Panc1 (cell line): ENCODE data around the gene CFAP97. TPM values are rescaled to one million over a fixed set of nuclear protein-coding genes. Genes with fewer than 3 reads are reported as not detected.
A peak's percentile ranks its signal among the peaks of the same experiment; 100 is the strongest.

Experiments used
- ATAC-seq: fragments of 200-7000 bp; cut with Tn5 transposase; 2 replicates; pipeline ENCODE4 v1.9.1; 2020; ENCODE audit warnings: mild to moderate bottlenecking, moderate library complexity
- BruUV-seq: library from RNA; stranded (reverse); fragments of 400-500 nt; replicated peaks from 2 replicates; lab custom pipeline; 2021; lab: Mats Ljungman, UMichigan
- CTCF ChIA-PET: fragments of 300-600 bp; sonication (Branson Sonifier 250); formaldehyde crosslinking; loops from one replicate; lab custom pipeline; 2022; ENCODE audit warnings: antibody characterized with exemption; lab: Charles Lee
- POLR2A ChIA-PET: fragments of 300-600 bp; sonication (Branson Sonifier 250); formaldehyde crosslinking; loops from one replicate; lab custom pipeline; 2022; ENCODE audit warnings: antibody characterized with exemption; lab: Charles Lee
- DNase-seq: peaks from one replicate; pipeline ENCODE4 v3.0.0-alpha.2; 2010; ENCODE audit warnings: low read depth, low spot score
- H3K27ac ChIP-seq: 2 replicates; pipeline ENCODE4 v1.5.1; 2011; ENCODE audit warnings: mild to moderate bottlenecking, low read length, inconsistent platforms
- H3K27me3 ChIP-seq: fragments of 200-500 bp; sonication (Bioruptor generic); 2 replicates; pipeline ENCODE4 v1.6.0; 2014; ENCODE audit warnings: low read length, inconsistent platforms; ENCODE audit not compliant: control insufficient read depth, insufficient read depth
- H3K36me3 ChIP-seq: fragments of 200-500 bp; sonication (Bioruptor generic); 2 replicates; pipeline ENCODE4 v1.5.1; 2014; ENCODE audit warnings: inconsistent platforms, mild to moderate bottlenecking, low read length, moderate library complexity; ENCODE audit not compliant: control insufficient read depth, insufficient read depth
- H3K4me1 ChIP-seq: 2 replicates; pipeline ENCODE4 v1.5.1; 2011; ENCODE audit warnings: inconsistent platforms, mild to moderate bottlenecking, low read length, moderate library complexity; ENCODE audit not compliant: control insufficient read depth, insufficient read depth
- H3K4me3 ChIP-seq, 2 experiments: 2 replicates each; pipeline ENCODE4 v1.5.1; 2011 to 2012; ENCODE audit warnings: low read depth in 2 of 2, low read length in 2 of 2, mild to moderate bottlenecking in 2 of 2, inconsistent platforms in 1 of 2, moderate library complexity in 1 of 2
- H3K9me3 ChIP-seq: fragments of 200-500 bp; sonication (Bioruptor generic); 2 replicates; pipeline ENCODE4 v1.5.1; 2014; ENCODE audit warnings: low read depth, mild to moderate bottlenecking, inconsistent platforms, low read length, moderate library complexity; ENCODE audit not compliant: control insufficient read depth, insufficient read depth
- CTCF ChIP-seq: fragments of 450-650 bp; IDR thresholded peaks from 2 replicates; pipeline ENCODE4 v1.5.1; 2017; ENCODE audit warnings: mild to moderate bottlenecking
- POLR2AphosphoS5 ChIP-seq: IDR thresholded peaks from 2 replicates; pipeline ENCODE4 v1.6.1; 2012; ENCODE audit warnings: mild to moderate bottlenecking, low read depth, low read length, moderate library complexity
- REST ChIP-seq, 2 experiments: IDR thresholded peaks; 2 replicates each; pipeline ENCODE4 v1.6.1; 2011 to 2012; ENCODE audit warnings: low read depth in 2 of 2, control low read depth in 1 of 2, low read length in 1 of 2, mild to moderate bottlenecking in 1 of 2, moderate library complexity in 1 of 2; ENCODE audit not compliant: insufficient read depth in 1 of 2
- SIN3A ChIP-seq: IDR thresholded peaks from 2 replicates; pipeline ENCODE4 v1.6.1; 2012; ENCODE audit warnings: low read depth, mild to moderate bottlenecking, low read length, moderate library complexity, borderline replicate concordance; ENCODE audit not compliant: insufficient read depth
- TCF7L2 ChIP-seq: IDR thresholded peaks from 2 replicates; pipeline ENCODE4 v1.6.1; 2011; ENCODE audit warnings: mild to moderate bottlenecking, low read depth, low read length, inconsistent platforms
- in situ Hi-C: cut with HindIII; loops from 2 replicates; pipeline ENCODE4 v1.10.0; 2016; ENCODE audit warnings: low sequenced_read_pairs, low pct_unique_long_range_greater_than_20kb
- intact Hi-C: fragments of 100-400 bp; cut with micrococcal nuclease; formaldehyde crosslinking; loops from one replicate; pipeline ENCODE4 v1.10.0; 2022; ENCODE audit not compliant: unreplicated experiment
- total RNA-seq: library from RNA; stranded (reverse); gene quantifications from one replicate; pipeline ENCODE4 v1.2.1, GENCODE V29; 2021; ENCODE audit not compliant: unreplicated experiment

CFAP97 gene
- total RNA-seq, 1 experiment from 2014 or later = 39.0 TPM

GRCh38 chr4:185237175-185237574 is 33.4 kb upstream of the CFAP97 start:
- no peaks in the 10 kb centered on the region for H3K36me3 ChIP-seq
- H3K9me3 ChIP-seq = 0 out of 2 replicates have a peak, but pooled peaks cover 2% of the 10 kb centered on the region
- intact Hi-C loops = no loop called here
- no peak for ATAC-seq
- H3K4me1 ChIP-seq = no peaks in the 10 kb centered on the region
- no peak for TF ChIP-seq REST (IDR thresholded peaks at IDR 0.05; ENCODE audit: insufficient read depth in 1 of 2, low read depth in 2 of 2, low read length in 1 of 2)
- no peak for TF ChIP-seq POLR2AphosphoS5
- no peak for TF ChIP-seq SIN3A
- TF ChIP-seq TCF7L2 = no peak
- no peak for TF ChIP-seq CTCF
- H3K27me3 ChIP-seq = no peaks in the 10 kb centered on the region
- in situ Hi-C loops = no loop called here
- no peak overlapping the region for H3K27ac ChIP-seq
- POLR2A ChIA-PET = no interaction called here
- no TSS peak for BruUV-seq
- CTCF ChIA-PET = no interaction called here
- no peak overlapping the region for H3K4me3 ChIP-seq
- DNase-seq = no peak

GRCh38 chr4:185235843-185236503 is 32.2 kb upstream of the CFAP97 start:
- CTCF ChIA-PET = no interaction called here
- Histone ChIP-seq H3K4me3 (no peak overlapping the region), H3K4me1 (no peaks in the 10 kb centered on the region), H3K27ac (no peak overlapping the region), H3K27me3 (no peaks in the 10 kb centered on the region), H3K9me3 (0 out of 2 replicates have a peak, but pooled peaks cover 2% of the 10 kb centered on the region), H3K36me3 (no peaks in the 10 kb centered on the region)
- in situ Hi-C loops (no loop called here), intact Hi-C loops (no loop called here)
- BruUV-seq = no TSS peak
- peak; percentile 56; the same call in 1 of the 2 replicates for ATAC-seq
- DNase-seq = no peak
- TF ChIP-seq REST (IDR thresholded peaks at IDR 0.05; ENCODE audit: insufficient read depth in 1 of 2, low read depth in 2 of 2, low read length in 1 of 2) (no peak), SIN3A (no peak), POLR2AphosphoS5 (no peak), CTCF (no peak), TCF7L2 (no peak)
- POLR2A ChIA-PET = no interaction called here
